HEK293 (cell line): ENCODE results near the gene AQP1.

Experiments
- CTCF ChIA-PET: fragments of 350-600 bp; formaldehyde crosslinking; extraction: SDS; loops from one replicate; lab custom pipeline; 2021; ENCODE audit warnings: antibody characterized with exemption; lab: Yijun Ruan, JAX
- POLR2A ChIA-PET: fragments of 300-600 bp; formaldehyde crosslinking; extraction: SDS; loops from one replicate; lab custom pipeline; 2020; ENCODE audit warnings: antibody characterized with exemption, inconsistent platforms; lab: Yijun Ruan, JAX
- H3K27ac ChIP-seq: fragments of 200-500 bp; sonication (Bioruptor generic); 2 replicates; pipeline ENCODE4 v1.5.1; 2014; ENCODE audit warnings: low read depth, low read length, control low read depth, inconsistent platforms; ENCODE audit errors: extremely low read depth
- H3K36me3 ChIP-seq, 2 experiments: fragments of 200-500 bp in 1 of 2; sonication (Bioruptor generic) in 1 of 2; 1 replicate in 1 of 2; 2 replicates in 1 of 2; pipeline ENCODE4 v1.5.1; 2014 to 2017; ENCODE audit warnings: inconsistent platforms in 2 of 2, low read length in 2 of 2; ENCODE audit not compliant: control insufficient read depth in 2 of 2, insufficient read depth in 1 of 2
- H3K4me1 ChIP-seq: fragments of 200-500 bp; sonication (Bioruptor generic); 2 replicates; pipeline ENCODE4 v1.5.1; 2014; ENCODE audit warnings: mild to moderate bottlenecking, low read length, inconsistent platforms; ENCODE audit not compliant: control insufficient read depth, insufficient read depth
- H3K4me3 ChIP-seq: 2 replicates; pipeline ENCODE4 v1.5.1; 2011; ENCODE audit warnings: low read depth, mild to moderate bottlenecking, control low read depth, low read length, moderate library complexity
- H3K9me3 ChIP-seq: fragments of 200-500 bp; sonication (Bioruptor generic); 2 replicates; pipeline ENCODE4 v1.5.1; 2014; ENCODE audit warnings: low read depth, low read length, inconsistent platforms; ENCODE audit not compliant: control insufficient read depth, insufficient read depth
- EGR2 ChIP-seq: fragments of 450-650 bp; formaldehyde crosslinking; IDR thresholded peaks from 2 replicates; pipeline ENCODE4 v1.5.1; 2016; ENCODE audit warnings: low read depth, missing biosample characterization, missing genetic modification characterization
- FEZF1 ChIP-seq: fragments of 450-650 bp; formaldehyde crosslinking; IDR thresholded peaks from 2 replicates; pipeline ENCODE4 v1.5.1; 2016; ENCODE audit warnings: missing biosample characterization, missing genetic modification characterization
- HOXC10 ChIP-seq: sonication (generic); formaldehyde crosslinking; IDR thresholded peaks from 2 replicates; pipeline ENCODE4 v1.8.1; 2023; ENCODE audit warnings: mild to moderate bottlenecking, missing genetic modification reagents
- KLF1 ChIP-seq: fragments of 450-650 bp; formaldehyde crosslinking; IDR thresholded peaks from 2 replicates; pipeline ENCODE4 v1.5.1; 2016; ENCODE audit warnings: missing biosample characterization, missing genetic modification characterization
- KLF10 ChIP-seq: fragments of 450-650 bp; IDR thresholded peaks from 2 replicates; pipeline ENCODE4 v1.5.1; 2018; ENCODE audit warnings: missing biosample characterization, mild to moderate bottlenecking, missing genetic modification characterization
- KLF9 ChIP-seq: fragments of 450-650 bp; formaldehyde crosslinking; IDR thresholded peaks from 2 replicates; pipeline ENCODE4 v1.5.1; 2016; ENCODE audit warnings: missing biosample characterization, missing genetic modification characterization, low read depth
- SALL2 ChIP-seq: fragments of 450-650 bp; formaldehyde crosslinking; IDR thresholded peaks from 2 replicates; pipeline ENCODE4 v1.5.0; 2017; ENCODE audit warnings: missing biosample characterization, mild to moderate bottlenecking, missing genetic modification characterization, borderline replicate concordance
- SP7 ChIP-seq: fragments of 450-650 bp; formaldehyde crosslinking; IDR thresholded peaks from 2 replicates; pipeline ENCODE4 v1.5.1; 2016; ENCODE audit warnings: missing biosample characterization, missing genetic modification characterization
- TCF7L2 ChIP-seq: IDR thresholded peaks from 2 replicates; pipeline ENCODE4 v1.6.1; 2011; ENCODE audit warnings: low read depth, mild to moderate bottlenecking, inconsistent platforms, low read length, moderate library complexity, borderline replicate concordance
- YY1 ChIP-seq: fragments of 450-650 bp; formaldehyde crosslinking; IDR thresholded peaks from 2 replicates; pipeline ENCODE4 v1.5.1; 2018; ENCODE audit warnings: missing biosample characterization, missing genetic modification characterization
- ZBTB1 ChIP-seq: fragments of 450-650 bp; formaldehyde crosslinking; IDR thresholded peaks from 2 replicates; pipeline ENCODE4 v1.5.1; 2016; ENCODE audit warnings: missing biosample characterization, missing genetic modification characterization
- ZNF155 ChIP-seq: fragments of 450-650 bp; formaldehyde crosslinking; IDR thresholded peaks from 2 replicates; pipeline ENCODE4 v1.5.1; 2016; ENCODE audit warnings: missing biosample characterization, missing genetic modification characterization
- ZNF174 ChIP-seq: fragments of 450-650 bp; formaldehyde crosslinking; IDR thresholded peaks from 2 replicates; pipeline ENCODE4 v1.5.0; 2017; ENCODE audit warnings: missing biosample characterization, mild to moderate bottlenecking, missing genetic modification characterization
- ZNF211 ChIP-seq: fragments of 450-650 bp; formaldehyde crosslinking; IDR thresholded peaks from 2 replicates; pipeline ENCODE4 v1.5.1; 2016; ENCODE audit warnings: low read depth, missing biosample characterization, missing genetic modification characterization
- ZNF510 ChIP-seq: fragments of 450-650 bp; formaldehyde crosslinking; IDR thresholded peaks from 2 replicates; pipeline ENCODE4 v1.5.1; 2018; ENCODE audit warnings: mild to moderate bottlenecking, missing genetic modification characterization, missing biosample characterization; ENCODE audit not compliant: insufficient replicate concordance
- ZNF558 ChIP-seq: fragments of 450-650 bp; formaldehyde crosslinking; IDR thresholded peaks from 2 replicates; pipeline ENCODE4 v1.5.1; 2016; ENCODE audit warnings: missing biosample characterization, missing genetic modification characterization
- ZNF747 ChIP-seq: fragments of 450-650 bp; formaldehyde crosslinking; IDR thresholded peaks from 2 replicates; pipeline ENCODE4 v1.5.1; 2016; ENCODE audit warnings: missing biosample characterization, missing genetic modification characterization
- ZNF776 ChIP-seq: fragments of 450-650 bp; formaldehyde crosslinking; IDR thresholded peaks from 2 replicates; pipeline ENCODE4 v1.5.0; 2017; ENCODE audit warnings: missing biosample characterization, missing genetic modification characterization, borderline replicate concordance
- ZNF837 ChIP-seq: fragments of 450-650 bp; formaldehyde crosslinking; IDR thresholded peaks from 2 replicates; pipeline ENCODE4 v1.5.1; 2016; ENCODE audit warnings: missing biosample characterization, missing genetic modification characterization
- TF ChIP-seq, protein P1 (sequence below): fragments of 450-650 bp; formaldehyde crosslinking; IDR thresholded peaks from 2 replicates; pipeline ENCODE4 v1.5.1; 2016; ENCODE audit warnings: missing biosample characterization, missing genetic modification characterization, low read depth

The AQP1 gene

DNA sequence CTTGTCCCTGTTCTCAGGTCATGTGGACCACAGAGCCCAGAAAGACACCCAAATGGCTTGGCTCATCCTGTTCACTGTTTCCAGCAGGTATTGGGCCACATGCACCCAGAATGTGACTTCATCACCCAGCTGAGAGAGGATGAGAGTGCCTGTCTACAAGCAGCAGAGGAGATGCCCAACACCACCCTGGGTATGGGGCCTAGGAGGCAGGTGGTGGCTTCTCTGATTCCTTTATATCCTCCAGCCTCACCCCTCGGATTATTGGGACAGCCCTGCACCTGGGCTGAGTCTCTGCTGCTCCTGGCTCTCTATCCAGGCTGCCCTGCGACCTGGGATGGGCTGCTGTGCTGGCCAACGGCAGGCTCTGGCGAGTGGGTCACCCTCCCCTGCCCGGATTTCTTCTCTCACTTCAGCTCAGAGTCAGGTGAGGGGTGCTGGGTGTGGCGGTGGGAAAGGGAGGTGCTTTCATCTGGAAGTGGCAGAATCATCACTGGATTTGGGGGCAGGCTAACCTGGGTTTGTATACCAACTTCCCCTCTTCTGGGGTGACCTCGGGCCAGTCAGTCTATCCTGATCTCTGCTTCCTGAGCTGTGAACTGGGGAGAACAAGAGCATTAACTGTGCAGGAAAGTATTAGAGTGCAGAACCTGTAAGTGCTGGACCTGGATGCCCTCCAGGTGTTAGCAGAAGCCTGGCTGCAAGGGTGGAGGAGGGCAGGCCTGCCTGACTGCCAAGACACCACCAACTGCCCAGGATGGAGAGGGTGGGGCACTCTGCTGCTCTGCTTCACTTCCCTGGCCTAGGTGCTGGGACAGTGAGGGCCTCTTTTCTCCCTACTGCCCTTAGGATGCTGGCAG, 57.3 kb downstream of the AQP1 start:
- no peak overlapping the region for H3K4me3 ChIP-seq
- ChIA-PET CTCF (interaction anchor here (0.6 to 1.7 kb wide), 3 partner anchors 17 to 164 kb away, joined by 3 to 8 read pairs (median 3); no protein-coding TSS in a partner anchor), POLR2A (no interaction called here)
- TF ChIP-seq ZNF174 (tag by site-specific recombination) (no peak), EGR2 (tag by site-specific recombination) (no peak), TCF7L2 (no peak), ZBTB1 (tag by site-specific recombination) (no peak), SP7 (tag by site-specific recombination) (no peak), ZNF558 (tag by site-specific recombination) (no peak), ZNF747 (tag by site-specific recombination) (no peak), ZNF776 (no peak), KLF9 (tag by site-specific recombination) (no peak), ZNF155 (no peak), KLF10 (tag by site-specific recombination) (no peak), YY1 (tag by site-specific recombination) (no peak), FEZF1 (tag by site-specific recombination) (no peak), HOXC10 (CRISPR knock-in tag) (no peak), ZNF211 (no peak), SALL2 (tag by site-specific recombination) (no peak)
- H3K27ac ChIP-seq = no peak overlapping the region
- no peaks in the 10 kb centered on the region for H3K36me3 ChIP-seq
- H3K9me3 ChIP-seq = no peaks in the 10 kb centered on the region
- no peaks in the 10 kb centered on the region for H3K4me1 ChIP-seq

DNA sequence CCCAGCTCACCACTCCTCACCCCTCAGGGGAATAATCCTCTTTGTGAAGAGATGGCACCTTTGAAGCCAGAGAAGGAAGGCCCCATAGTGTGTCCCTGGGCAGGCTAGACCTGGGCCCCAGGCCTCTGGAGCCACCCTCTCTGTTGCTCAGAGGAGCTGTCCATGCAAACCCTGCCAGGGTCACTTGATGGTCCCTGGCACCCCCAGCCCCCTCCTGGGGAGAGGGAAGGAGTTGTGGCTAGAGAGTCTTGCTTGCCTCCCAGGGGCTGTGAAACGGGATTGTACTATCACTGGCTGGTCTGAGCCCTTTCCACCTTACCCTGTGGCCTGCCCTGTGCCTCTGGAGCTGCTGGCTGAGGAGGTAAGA, 57.9 kb downstream of the AQP1 start:
- TF ChIP-seq ZNF837 (tag by site-specific recombination) (no peak), ZNF510 (no peak)
- TF ChIP-seq, protein P1, sequence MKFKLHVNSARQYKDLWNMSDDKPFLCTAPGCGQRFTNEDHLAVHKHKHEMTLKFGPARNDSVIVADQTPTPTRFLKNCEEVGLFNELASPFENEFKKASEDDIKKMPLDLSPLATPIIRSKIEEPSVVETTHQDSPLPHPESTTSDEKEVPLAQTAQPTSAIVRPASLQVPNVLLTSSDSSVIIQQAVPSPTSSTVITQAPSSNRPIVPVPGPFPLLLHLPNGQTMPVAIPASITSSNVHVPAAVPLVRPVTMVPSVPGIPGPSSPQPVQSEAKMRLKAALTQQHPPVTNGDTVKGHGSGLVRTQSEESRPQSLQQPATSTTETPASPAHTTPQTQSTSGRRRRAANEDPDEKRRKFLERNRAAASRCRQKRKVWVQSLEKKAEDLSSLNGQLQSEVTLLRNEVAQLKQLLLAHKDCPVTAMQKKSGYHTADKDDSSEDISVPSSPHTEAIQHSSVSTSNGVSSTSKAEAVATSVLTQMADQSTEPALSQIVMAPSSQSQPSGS (tag by site-specific recombination) = no peak
- ChIA-PET CTCF (interaction anchor here (0.6 to 2.6 kb wide), 3 partner anchors 31 to 164 kb away, joined by 3 to 9 read pairs (median 6); no protein-coding TSS in a partner anchor), POLR2A (no interaction called here)
- Histone ChIP-seq H3K27ac (no peak overlapping the region), H3K9me3 (no peaks in the 10 kb centered on the region), H3K4me1 (no peaks in the 10 kb centered on the region), H3K4me3 (no peak overlapping the region), H3K36me3 (no peaks in the 10 kb centered on the region)

DNA sequence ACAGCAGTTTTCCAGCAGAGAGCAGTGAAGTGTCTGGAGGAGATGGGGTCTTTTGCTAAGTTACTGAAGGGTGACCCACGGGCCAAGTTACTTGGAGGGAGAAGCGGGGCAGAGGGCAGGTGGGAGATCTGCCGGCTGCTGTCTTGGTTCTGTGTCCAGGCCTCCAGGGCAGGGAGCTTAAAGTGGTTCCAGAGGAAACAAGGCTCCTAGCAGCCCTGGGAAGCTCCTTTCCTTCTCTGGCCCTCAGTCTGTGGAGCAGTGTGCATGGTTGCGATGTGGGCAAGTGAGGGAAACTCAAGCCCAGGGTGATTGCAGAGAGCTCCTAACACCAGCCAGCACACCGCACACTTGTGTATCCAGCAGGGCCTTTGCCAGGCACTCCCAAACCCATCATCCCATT, 58.4 kb downstream of the AQP1 start:
- no peaks in the 10 kb centered on the region for H3K9me3 ChIP-seq
- TF ChIP-seq KLF1 = no peak
- TF ChIP-seq, all 188 proteins: peak for 0
- Histone ChIP-seq H3K27ac (no peak overlapping the region), H3K36me3 (no peaks in the 10 kb centered on the region), H3K4me1 (no peaks in the 10 kb centered on the region), H3K4me3 (no peak overlapping the region)
- POLR2A ChIA-PET = no interaction called here
- CTCF ChIA-PET = interaction anchor here (1.1 to 2.6 kb wide), 3 partner anchors 14 to 152 kb away, joined by 6 to 9 read pairs (median 6); no protein-coding TSS in a partner anchor
